HCT116 (cell line): ENCODE data around the gene NCOA5. TPM values are rescaled to one million over a fixed set of nuclear protein-coding genes. Genes with fewer than 3 reads are reported as not detected.

Experiments
- ATAC-seq: fragments of 200-7000 bp; cut with Tn5 transposase; 2 replicates; pipeline ENCODE4 v1.9.1; 2020; ENCODE audit warnings: mild to moderate bottlenecking, moderate library complexity
- BruUV-seq: library from RNA; stranded (reverse); fragments of 400-500 nt; replicated peaks from 2 replicates; lab custom pipeline; 2021; lab: Mats Ljungman, UMichigan
- CTCF ChIA-PET: fragments of 300-600 bp; sonication (Branson Sonifier 250); formaldehyde crosslinking; loops from one replicate; lab custom pipeline; 2021; ENCODE audit warnings: antibody characterized with exemption; lab: Charles Lee
- POLR2A ChIA-PET: fragments of 300-600, 350-600 bp; sonication (Branson Sonifier 250); formaldehyde crosslinking; loops from one replicate; lab custom pipeline; 2021; ENCODE audit warnings: antibody characterized with exemption; lab: Charles Lee
- RAD21 ChIA-PET, 2 experiments: fragments of 300-600 bp; sonication (Branson Sonifier 250); formaldehyde crosslinking; loops; one replicate each; lab custom pipeline; 2023; ENCODE audit warnings: low total read pairs in 2 of 2; ENCODE audit not compliant: uncharacterized antibody in 2 of 2, unreplicated experiment in 2 of 2, low non-redundant PET in 1 of 2; lab: Charles Lee
- DNase-seq: peaks from one replicate; pipeline ENCODE4 v3.0.0-alpha.2; 2010; ENCODE audit warnings: low read depth, low spot score
- H2AFZ ChIP-seq: fragments of 200-600 bp; shearing (Covaris generic), sonication (generic); 2 replicates; pipeline ENCODE4 v1.6.1; 2017; ENCODE audit warnings: low read depth, mixed run types, mixed read lengths, antibody characterized with exemption, low read length; ENCODE audit not compliant: poor library complexity, severe bottlenecking
- H3K27ac ChIP-seq: 2 replicates; pipeline ENCODE4 v1.5.1; 2012; ENCODE audit warnings: low read depth, low read length
- H3K27me3 ChIP-seq: fragments of 200-600 bp; sonication (generic); 2 replicates; pipeline ENCODE4 v1.6.1; 2016; ENCODE audit warnings: mixed run types, low read length, mixed read lengths; ENCODE audit not compliant: insufficient read depth
- H3K36me3 ChIP-seq, 2 experiments: fragments of 200-500 bp in 1 of 2; fragments of 200-600 bp in 1 of 2; sonication (Bioruptor generic) in 1 of 2; sonication (generic) in 1 of 2; 2 replicates each; pipeline versions ENCODE4 v1.5.1 to v1.6.1; 2014 to 2016; ENCODE audit warnings: low read length in 2 of 2, inconsistent platforms in 1 of 2, mixed read lengths in 1 of 2, mixed run types in 1 of 2; ENCODE audit not compliant: insufficient read depth in 2 of 2, control insufficient read depth in 1 of 2
- H3K4me1 ChIP-seq, 2 experiments: fragments of 200-600 bp in 1 of 2; sonication (generic) in 1 of 2; 2 replicates each; pipeline versions ENCODE4 v1.5.1 to v1.6.1; 2012 to 2017; ENCODE audit warnings: low read length in 2 of 2, inconsistent platforms in 1 of 2, mild to moderate bottlenecking in 1 of 2, mixed read lengths in 1 of 2, mixed run types in 1 of 2, moderate library complexity in 1 of 2; ENCODE audit not compliant: insufficient read depth in 2 of 2, control insufficient read depth in 1 of 2
- H3K4me2 ChIP-seq: fragments of 200-600 bp; sonication (generic); 2 replicates; pipeline ENCODE4 v1.6.1; 2017; ENCODE audit warnings: mixed run types, low read length, mixed read lengths
- H3K4me3 ChIP-seq, 2 experiments: fragments of 200-600 bp in 1 of 2; sonication (generic) in 1 of 2; replicated peaks in 1 of 2; 2 replicates each; pipeline ENCODE4 v1.5.1; 2011 to 2016; ENCODE audit warnings: low read length in 2 of 2, control low read depth in 1 of 2, low read depth in 1 of 2, mild to moderate bottlenecking in 1 of 2, mixed read lengths in 1 of 2, mixed run types in 1 of 2
- H3K79me2 ChIP-seq: fragments of 200-600 bp; sonication (generic); 2 replicates; pipeline ENCODE4 v1.6.1; 2017; ENCODE audit warnings: mild to moderate bottlenecking, mixed run types, low read length, moderate library complexity, mixed read lengths; ENCODE audit not compliant: insufficient read depth
- H3K9ac ChIP-seq: fragments of 200-600 bp; sonication (generic); 2 replicates; pipeline ENCODE4 v1.6.1; 2016; ENCODE audit warnings: low read length, mixed read lengths
- H3K9me2 ChIP-seq: fragments of 200-600 bp; sonication (generic), shearing (Covaris generic); 2 replicates; pipeline ENCODE4 v1.6.1; 2017; ENCODE audit warnings: mixed run types, mild to moderate bottlenecking, moderate library complexity; ENCODE audit not compliant: insufficient read depth
- H3K9me3 ChIP-seq, 2 experiments: fragments of 200-500 bp in 1 of 2; fragments of 200-600 bp in 1 of 2; sonication (Bioruptor generic) in 1 of 2; sonication (generic) in 1 of 2; 2 replicates each; pipeline ENCODE4 v1.6.1; 2014 to 2017; ENCODE audit warnings: low read length in 2 of 2, mixed read lengths in 2 of 2, inconsistent platforms in 1 of 2, low read depth in 1 of 2, mild to moderate bottlenecking in 1 of 2, mixed run types in 1 of 2, moderate library complexity in 1 of 2; ENCODE audit not compliant: control insufficient read depth in 1 of 2, insufficient read depth in 1 of 2
- H4K20me1 ChIP-seq: fragments of 200-600 bp; sonication (generic), shearing (Covaris generic); 2 replicates; pipeline ENCODE4 v1.6.1; 2017; ENCODE audit warnings: mixed run types, mild to moderate bottlenecking, moderate library complexity; ENCODE audit not compliant: insufficient read depth
- ATF3 ChIP-seq: IDR thresholded peaks from 2 replicates; pipeline ENCODE4 v1.6.1; 2012
- CBX3 ChIP-seq: IDR thresholded peaks from 2 replicates; pipeline ENCODE4 v1.6.1; 2012; ENCODE audit warnings: low read depth
- CEBPB ChIP-seq: IDR thresholded peaks from 2 replicates; pipeline ENCODE4 v1.6.1; 2012; ENCODE audit warnings: low read depth
- EGR1 ChIP-seq: IDR thresholded peaks from 2 replicates; pipeline ENCODE4 v1.6.1; 2012; ENCODE audit warnings: low read depth
- ELF1 ChIP-seq: IDR thresholded peaks from 2 replicates; pipeline ENCODE4 v1.6.1; 2012; ENCODE audit warnings: low read depth, borderline replicate concordance
- EZH2phosphoT487 ChIP-seq: fragments of 200-600 bp; IDR thresholded peaks from 2 replicates; pipeline ENCODE4 v1.6.1; 2018; ENCODE audit warnings: antibody characterized with exemption, borderline replicate concordance
- FOSL1 ChIP-seq: IDR thresholded peaks from 2 replicates; pipeline ENCODE4 v1.6.1; 2012; ENCODE audit warnings: low read depth
- JUND ChIP-seq: IDR thresholded peaks from 2 replicates; pipeline ENCODE4 v1.6.1; 2012
- MAX ChIP-seq: IDR thresholded peaks from 2 replicates; pipeline ENCODE4 v1.6.1; 2012
- POLR2A ChIP-seq: IDR thresholded peaks from 2 replicates; pipeline ENCODE4 v1.7.0; 2011; ENCODE audit warnings: borderline replicate concordance; ENCODE audit not compliant: insufficient read depth, insufficient read length; ENCODE audit errors: extremely low read depth
- POLR2AphosphoS5 ChIP-seq: IDR thresholded peaks from 2 replicates; pipeline ENCODE4 v1.6.1; 2011; ENCODE audit warnings: mild to moderate bottlenecking, low read depth, low read length, moderate library complexity
- RAD21 ChIP-seq: IDR thresholded peaks from 2 replicates; pipeline ENCODE4 v1.6.1; 2012; ENCODE audit warnings: low read depth, mild to moderate bottlenecking
- REST ChIP-seq: IDR thresholded peaks from 2 replicates; pipeline ENCODE4 v1.6.1; 2012; ENCODE audit warnings: low read depth
- SP1 ChIP-seq: IDR thresholded peaks from 2 replicates; pipeline ENCODE4 v1.6.1; 2012; ENCODE audit warnings: low read depth
- SRF ChIP-seq: IDR thresholded peaks from 2 replicates; pipeline ENCODE4 v1.6.1; 2012; ENCODE audit warnings: low read depth
- TCF7L2 ChIP-seq: IDR thresholded peaks from 2 replicates; pipeline ENCODE4 v1.7.0; 2011; ENCODE audit warnings: borderline replicate concordance, inconsistent platforms; ENCODE audit not compliant: insufficient read depth, insufficient read length; ENCODE audit errors: extremely low read depth
- ZBTB33 ChIP-seq: IDR thresholded peaks from 2 replicates; pipeline ENCODE4 v1.6.1; 2011; ENCODE audit warnings: mild to moderate bottlenecking, low read length, moderate library complexity; ENCODE audit not compliant: insufficient replicate concordance; ENCODE audit errors: extremely low read depth
- ZFX ChIP-seq: fragments of 450-650 bp; IDR thresholded peaks from 2 replicates; pipeline ENCODE4 v1.6.1; 2017
- ZNF274 ChIP-seq: fragments of 200-500 bp; sonication (Bioruptor generic); IDR thresholded peaks from 2 replicates; pipeline ENCODE4 v1.6.1; 2014; ENCODE audit warnings: mild to moderate bottlenecking, low read depth, low read length, inconsistent platforms
- intact Hi-C: fragments of 100-400 bp; cut with micrococcal nuclease; formaldehyde crosslinking; loops from 2 replicates; pipeline ENCODE4 v1.10.0; 2022
- total RNA-seq: library from RNA; stranded (reverse); gene quantifications from one replicate; pipeline ENCODE4 v1.2.1, GENCODE V29; 2021; ENCODE audit not compliant: unreplicated experiment
- TF ChIP-seq, protein P1 (sequence below), 3 experiments: fragments of 200-600 bp in 1 of 3; sonication (generic) in 1 of 3; IDR thresholded peaks in 2 of 3; conservative IDR thresholded peaks in 1 of 3; 2 replicates each; pipeline ENCODE4 v1.5.1; 2012 to 2017; ENCODE audit warnings: low read depth in 2 of 3, low read length in 2 of 3, antibody characterized with exemption in 1 of 3, borderline replicate concordance in 1 of 3, control low read depth in 1 of 3, mild to moderate bottlenecking in 1 of 3, mixed read lengths in 1 of 3, mixed run types in 1 of 3, moderate library complexity in 1 of 3; ENCODE audit not compliant: insufficient read depth in 1 of 3

The NCOA5 gene
- total RNA-seq, 1 experiment from 2014 or later, result 31.6 TPM

DNA sequence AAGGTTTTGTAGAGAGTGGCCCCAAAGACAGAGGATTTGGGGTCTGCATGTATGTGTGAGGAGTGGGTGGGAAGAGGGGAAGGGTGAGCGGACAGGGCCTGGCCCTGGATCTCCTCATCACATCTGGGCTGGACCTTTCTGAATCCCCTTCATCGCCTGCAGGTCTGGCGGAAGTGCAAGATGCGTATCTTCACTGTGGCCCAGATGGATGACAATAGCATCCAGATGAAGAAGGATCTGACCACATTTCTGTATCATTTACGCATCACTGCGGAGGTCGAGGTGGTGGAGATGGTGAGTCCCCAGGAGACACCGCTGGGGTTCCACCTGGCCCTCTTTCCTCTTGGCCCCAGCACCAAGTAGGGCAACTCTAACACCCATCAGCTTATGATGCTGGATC lies 36.3 kb downstream of the NCOA5 start:
- RAD21 ChIA-PET, result no interaction called here
- BruUV-seq, result no TSS peak
- CTCF ChIA-PET, result no interaction called here

More for the DNA sequence above, 36.3 kb downstream of the NCOA5 start:
- Histone ChIP-seq H3K79me2 (no peaks in the 10 kb centered on the region), H4K20me1 (no peaks in the 10 kb centered on the region), H3K27ac (no peak overlapping the region), H3K36me3 (no peaks in the 10 kb centered on the region), H3K9me3 (no peaks in the 10 kb centered on the region), H3K9ac (no peak overlapping the region), H3K4me3 (no peak overlapping the region), H2AFZ (no peak overlapping the region), H3K4me2 (no peak overlapping the region), H3K27me3 (peaks cover 19% of the 10 kb centered on the region; the same call in 1 of the 2 replicates), H3K4me1 (no peaks in the 10 kb centered on the region), H3K9me2 (no peaks in the 10 kb centered on the region)
- no peak for DNase-seq
- no peak for ATAC-seq
- POLR2A ChIA-PET, result no interaction called here
- intact Hi-C loops, result no loop called here
- TF ChIP-seq TCF7L2 (no peak), EGR1 (no peak), RAD21 (no peak), REST (no peak), ELF1 (no peak), EZH2phosphoT487 (no peak), JUND (no peak), ATF3 (no peak), ZBTB33 (no peak), FOSL1 (no peak), SRF (no peak), ZNF274 (no peak), POLR2AphosphoS5 (no peak), ZFX (no peak), MAX (no peak), CEBPB (no peak), POLR2A (no peak), CBX3 (no peak), SP1 (no peak)
- TF ChIP-seq, protein P1, sequence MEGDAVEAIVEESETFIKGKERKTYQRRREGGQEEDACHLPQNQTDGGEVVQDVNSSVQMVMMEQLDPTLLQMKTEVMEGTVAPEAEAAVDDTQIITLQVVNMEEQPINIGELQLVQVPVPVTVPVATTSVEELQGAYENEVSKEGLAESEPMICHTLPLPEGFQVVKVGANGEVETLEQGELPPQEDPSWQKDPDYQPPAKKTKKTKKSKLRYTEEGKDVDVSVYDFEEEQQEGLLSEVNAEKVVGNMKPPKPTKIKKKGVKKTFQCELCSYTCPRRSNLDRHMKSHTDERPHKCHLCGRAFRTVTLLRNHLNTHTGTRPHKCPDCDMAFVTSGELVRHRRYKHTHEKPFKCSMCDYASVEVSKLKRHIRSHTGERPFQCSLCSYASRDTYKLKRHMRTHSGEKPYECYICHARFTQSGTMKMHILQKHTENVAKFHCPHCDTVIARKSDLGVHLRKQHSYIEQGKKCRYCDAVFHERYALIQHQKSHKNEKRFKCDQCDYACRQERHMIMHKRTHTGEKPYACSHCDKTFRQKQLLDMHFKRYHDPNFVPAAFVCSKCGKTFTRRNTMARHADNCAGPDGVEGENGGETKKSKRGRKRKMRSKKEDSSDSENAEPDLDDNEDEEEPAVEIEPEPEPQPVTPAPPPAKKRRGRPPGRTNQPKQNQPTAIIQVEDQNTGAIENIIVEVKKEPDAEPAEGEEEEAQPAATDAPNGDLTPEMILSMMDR (IDR thresholded peaks at IDR 0.05 in 2 of 3, conservative IDR thresholded peaks at IDR 0.05 in 1 of 3; ENCODE audit: borderline replicate concordance in 1 of 3, insufficient read depth in 1 of 3, low read depth in 2 of 3, low read length in 2 of 3), result no peak
